Gastrocnemius medialis (tissue), 4 donors: ENCODE measurements around the gene AP3B1. TPM values are rescaled to one million over a fixed set of nuclear protein-coding genes. Genes with fewer than 3 reads are reported as not detected.

Experiments
- ATAC-seq, 2 donors: fragments of 150-250 bp; one replicate each; pipeline ENCODE4 v1.9.1; 2016
- DNase-seq, 2 donors: peaks; one replicate each; pipeline ENCODE4 v3.0.0-alpha.2; 2019
- H3K27ac ChIP-seq, 4 donors: fragments of 200-600 bp; sonication (generic); 1 replicate in 1 of 4; 2 replicates in 3 of 4; pipeline ENCODE4 v1.5.1; 2016 to 2018; ENCODE audit warnings: mild to moderate bottlenecking in 2 of 4, moderate library complexity in 1 of 4
- H3K27me3 ChIP-seq, 3 donors: fragments of 200-600 bp; sonication (generic) in 2 of 3; 1 replicate in 1 of 3; 2 replicates in 2 of 3; pipeline versions ENCODE4 v1.5.1 to v1.6.0; 2016 to 2019; ENCODE audit warnings: mild to moderate bottlenecking in 1 of 3, moderate library complexity in 1 of 3
- H3K36me3 ChIP-seq, 2 donors: fragments of 200-600 bp; sonication (generic) in 1 of 2; one replicate each; pipeline ENCODE4 v1.5.1; 2017 to 2018
- H3K4me1 ChIP-seq, 2 donors: fragments of 200-600 bp; sonication (generic) in 1 of 2; one replicate each; pipeline ENCODE4 v1.5.1; 2016 to 2017; ENCODE audit warnings: mild to moderate bottlenecking in 2 of 2
- H3K4me3 ChIP-seq, 4 donors: fragments of 200-600 bp; sonication (generic) in 3 of 4; 1 replicate in 1 of 4; 2 replicates in 3 of 4; pipeline ENCODE4 v1.5.1; 2016 to 2019; ENCODE audit warnings: mild to moderate bottlenecking in 2 of 4
- H3K9me3 ChIP-seq, 3 donors: fragments of 200-600 bp; sonication (generic) in 2 of 3; 1 replicate in 1 of 3; 2 replicates in 2 of 3; pipeline ENCODE4 v1.5.1; 2016 to 2019
- POLR2A ChIP-seq, 2 donors: fragments of 450-650 bp; IDR thresholded peaks; one replicate each; pipeline ENCODE4 v1.6.1; 2017; ENCODE audit warnings: antibody characterized with exemption in 2 of 2, mild to moderate bottlenecking in 2 of 2, moderate library complexity in 2 of 2
- in situ Hi-C, 4 donors: fragments of 200-750 bp; cut with MboI; loops; one replicate each; pipeline versions ENCODE4 v1.15.0 to v1.8.0; 2017; ENCODE audit warnings: low sequenced_read_pairs in 4 of 4
- intact Hi-C: fragments of 100-400 bp; cut with DNase I; formaldehyde crosslinking; loops from one replicate; pipeline ENCODE4 v1.15.1; 2023; ENCODE audit warnings: low total_unique reads
- total RNA-seq, 4 donors: library from RNA; depleted of rRNA; stranded (reverse); fragments of >200 nt; gene quantifications; one replicate each; pipeline versions ENCODE4 v1.1.0 to v1.2.3, GENCODE V29; 2016
- TF ChIP-seq, protein P1 (sequence below), 5 experiments: fragments of 450-650 bp in 3 of 5; fragments of 200-600 bp in 2 of 5; sonication (generic) in 2 of 5; IDR thresholded peaks in 4 of 5; conservative IDR thresholded peaks in 1 of 5; 1 replicate in 4 of 5; 2 replicates in 1 of 5; pipeline ENCODE4 v1.5.1; 2016 to 2019; ENCODE audit warnings: antibody characterized with exemption in 5 of 5, mild to moderate bottlenecking in 3 of 5, moderate library complexity in 3 of 5

AP3B1 gene
- total RNA-seq, 4 donors from 2014 or later: 17.9 to 26.0 (median 22.6) TPM

DNA sequence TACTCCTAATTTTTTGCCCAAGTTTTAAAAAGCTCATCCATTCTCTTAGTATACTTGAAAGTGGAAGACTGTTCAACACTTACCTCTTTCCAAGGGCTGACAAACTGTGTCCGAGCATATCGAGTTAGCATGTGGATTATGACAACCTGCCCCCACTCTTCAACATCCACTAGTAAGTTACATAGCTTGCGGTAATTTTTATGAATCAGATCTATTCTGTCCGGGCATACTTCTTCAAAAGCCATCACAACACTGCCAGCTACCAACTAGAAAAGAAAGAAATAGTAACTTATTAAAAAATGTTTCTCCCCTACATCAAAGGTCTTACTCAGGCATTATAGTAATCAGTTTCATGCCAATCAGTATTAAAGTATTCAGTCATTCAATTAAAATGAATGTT is 78.5 kb downstream of the AP3B1 start:
- Histone ChIP-seq H3K27me3 (no peaks in the 10 kb centered on the region), H3K36me3 (peaks cover 0 to 16% of the 10 kb centered on the region in 2 donors), H3K9me3 (no peaks in the 10 kb centered on the region), H3K4me3 (no peak overlapping the region), H3K27ac (no peak overlapping the region), H3K4me1 (no peaks in the 10 kb centered on the region)
- in situ Hi-C loops: no loop called here
- TF ChIP-seq, protein P1, sequence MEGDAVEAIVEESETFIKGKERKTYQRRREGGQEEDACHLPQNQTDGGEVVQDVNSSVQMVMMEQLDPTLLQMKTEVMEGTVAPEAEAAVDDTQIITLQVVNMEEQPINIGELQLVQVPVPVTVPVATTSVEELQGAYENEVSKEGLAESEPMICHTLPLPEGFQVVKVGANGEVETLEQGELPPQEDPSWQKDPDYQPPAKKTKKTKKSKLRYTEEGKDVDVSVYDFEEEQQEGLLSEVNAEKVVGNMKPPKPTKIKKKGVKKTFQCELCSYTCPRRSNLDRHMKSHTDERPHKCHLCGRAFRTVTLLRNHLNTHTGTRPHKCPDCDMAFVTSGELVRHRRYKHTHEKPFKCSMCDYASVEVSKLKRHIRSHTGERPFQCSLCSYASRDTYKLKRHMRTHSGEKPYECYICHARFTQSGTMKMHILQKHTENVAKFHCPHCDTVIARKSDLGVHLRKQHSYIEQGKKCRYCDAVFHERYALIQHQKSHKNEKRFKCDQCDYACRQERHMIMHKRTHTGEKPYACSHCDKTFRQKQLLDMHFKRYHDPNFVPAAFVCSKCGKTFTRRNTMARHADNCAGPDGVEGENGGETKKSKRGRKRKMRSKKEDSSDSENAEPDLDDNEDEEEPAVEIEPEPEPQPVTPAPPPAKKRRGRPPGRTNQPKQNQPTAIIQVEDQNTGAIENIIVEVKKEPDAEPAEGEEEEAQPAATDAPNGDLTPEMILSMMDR (IDR thresholded peaks at IDR 0.05 in 4 of 5, conservative IDR thresholded peaks at IDR 0.05 in 1 of 5): no peak
- TF ChIP-seq POLR2A (IDR thresholded peaks at IDR 0.05): no peak
- DNase-seq: no peak
- intact Hi-C loops: no loop called here
- ATAC-seq: no peak

DNA sequence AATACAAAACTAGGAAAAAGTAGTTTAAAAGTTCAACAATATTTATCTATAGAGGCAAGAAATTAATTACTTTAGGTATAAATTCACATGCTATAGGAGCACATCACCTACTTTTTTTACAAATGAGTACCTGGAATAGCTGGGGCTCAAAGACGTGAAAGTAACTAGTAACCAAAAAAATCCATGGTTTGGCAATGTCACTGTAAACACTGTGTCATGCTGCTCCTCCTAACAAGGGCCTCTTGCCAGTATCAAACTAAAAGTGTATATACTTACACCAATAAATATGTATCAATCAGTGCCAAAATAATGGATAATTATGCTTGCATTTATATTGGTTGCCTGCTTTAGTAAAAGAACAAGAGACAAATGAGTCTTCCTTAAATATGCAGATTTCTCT is 78.9 kb downstream of the AP3B1 start:
- ATAC-seq (no peak), DNase-seq (no peak)
- no peak overlapping the region for H3K4me3 ChIP-seq
- H3K36me3 ChIP-seq: peaks cover 0 to 11% of the 10 kb centered on the region in 2 donors
- no peaks in the 10 kb centered on the region for H3K4me1 ChIP-seq
- H3K27ac ChIP-seq: no peak overlapping the region
- H3K27me3 ChIP-seq: no peaks in the 10 kb centered on the region
- intact Hi-C loops: no loop called here
- H3K9me3 ChIP-seq: no peaks in the 10 kb centered on the region
- in situ Hi-C loops: no loop called here
- no peak for TF ChIP-seq POLR2A (IDR thresholded peaks at IDR 0.05)
- TF ChIP-seq, protein P1 (IDR thresholded peaks at IDR 0.05 in 4 of 5, conservative IDR thresholded peaks at IDR 0.05 in 1 of 5): no peak

DNA sequence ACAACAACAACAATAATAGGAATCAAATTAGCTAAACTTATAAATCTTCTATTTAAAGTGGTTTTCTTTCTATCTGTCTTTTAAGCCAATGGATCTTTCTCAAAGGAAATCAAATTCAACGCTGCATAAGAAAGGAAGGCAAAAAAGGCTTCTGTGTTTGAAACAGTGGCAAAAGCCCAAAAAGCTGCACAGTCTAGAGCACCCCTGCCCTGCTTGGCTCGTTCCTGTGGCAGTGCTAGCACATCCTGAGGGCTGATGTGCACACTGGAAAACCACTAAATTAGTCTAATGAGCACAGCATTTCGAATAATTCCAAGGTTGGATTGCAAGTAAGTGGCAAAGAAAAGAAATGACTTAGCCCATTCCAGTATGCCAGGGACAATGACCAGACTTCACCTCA is 80.7 kb downstream of the AP3B1 start:
- H3K9me3 ChIP-seq: no peaks in the 10 kb centered on the region
- no peaks in the 10 kb centered on the region for H3K27me3 ChIP-seq
- H3K27ac ChIP-seq: no peak overlapping the region
- H3K4me1 ChIP-seq: no peaks in the 10 kb centered on the region
- intact Hi-C loops: no loop called here
- peaks cover 0 to 10% of the 10 kb centered on the region in 2 donors for H3K36me3 ChIP-seq
- ATAC-seq: no peak
- no peak for DNase-seq
- in situ Hi-C loops: no loop called here
- TF ChIP-seq POLR2A (IDR thresholded peaks at IDR 0.05): no peak
- TF ChIP-seq, protein P1 (IDR thresholded peaks at IDR 0.05 in 4 of 5, conservative IDR thresholded peaks at IDR 0.05 in 1 of 5): no peak
- no peak overlapping the region for H3K4me3 ChIP-seq

- ATAC-seq (no peak), DNase-seq (no peak)
- no peaks in the 10 kb centered on the region for H3K27me3 ChIP-seq
- peaks cover 0 to 12% of the 10 kb centered on the region in 2 donors for H3K36me3 ChIP-seq
- H3K27ac ChIP-seq: no peak overlapping the region
- intact Hi-C loops (no loop called here), in situ Hi-C loops (no loop called here)
- TF ChIP-seq, protein P1 (IDR thresholded peaks at IDR 0.05 in 4 of 5, conservative IDR thresholded peaks at IDR 0.05 in 1 of 5): no peak
- no peak for TF ChIP-seq POLR2A (IDR thresholded peaks at IDR 0.05)
- H3K4me3 ChIP-seq: no peak overlapping the region
- H3K4me1 ChIP-seq: no peaks in the 10 kb centered on the region
- no peaks in the 10 kb centered on the region for H3K9me3 ChIP-seq
These were observed 83.4 kb downstream of the AP3B1 start for GRCh38 chr5:78211052-78211451.

DNA sequence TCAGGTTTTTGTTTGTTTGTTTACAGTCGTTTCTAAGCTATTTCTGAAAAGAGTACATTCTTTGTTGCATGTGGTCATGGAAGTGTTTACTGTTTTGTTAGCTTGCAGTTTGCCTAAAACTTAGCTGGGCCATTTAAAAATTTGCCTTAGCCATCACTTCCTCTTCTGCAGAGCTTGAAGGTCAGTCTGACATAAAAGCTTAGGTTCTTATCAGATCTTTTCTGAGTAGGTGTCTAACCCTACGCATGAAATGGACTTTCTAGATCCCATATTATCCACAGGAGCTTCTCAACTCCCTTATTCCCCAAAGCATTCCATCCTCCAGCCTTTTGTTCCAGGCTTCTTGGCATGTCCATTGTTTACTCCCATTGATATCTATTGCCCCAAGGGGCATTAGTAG is 90.3 kb downstream of the AP3B1 start:
- DNase-seq: no peak
- TF ChIP-seq POLR2A (IDR thresholded peaks at IDR 0.05): no peak
- TF ChIP-seq, protein P1 (IDR thresholded peaks at IDR 0.05 in 4 of 5, conservative IDR thresholded peaks at IDR 0.05 in 1 of 5): no peak
- H3K4me3 ChIP-seq: no peak overlapping the region
- H3K9me3 ChIP-seq: no peaks in the 10 kb centered on the region
- no peaks in the 10 kb centered on the region for H3K27me3 ChIP-seq
- peaks cover 0 to 8% of the 10 kb centered on the region in 2 donors for H3K36me3 ChIP-seq
- no peak for ATAC-seq
- H3K4me1 ChIP-seq: no peaks in the 10 kb centered on the region
- intact Hi-C loops: no loop called here
- no peak overlapping the region for H3K27ac ChIP-seq
- in situ Hi-C loops: no loop called here
